ENCODE data around the gene DMRTB1.

GRCh38 chr1:53462769-53463501 lies 3.7 kb downstream of the DMRTB1 start:
- no peak for TF ChIP-seq CTCF (IDR thresholded peaks at IDR 0.05)
- no peak for TF ChIP-seq EP300 (IDR thresholded peaks at IDR 0.05)

All from upper lobe of left lung (tissue), 4 donors.